ENCODE measurements around the gene KCNH5. TPM values are rescaled to one million over a fixed set of nuclear protein-coding genes. Genes with fewer than 3 reads are reported as not detected.

KCNH5 gene
- total RNA-seq, 2 experiments from 2014 or later: not detected

GRCh38 chr14:62854951-62855350 lies 190.3 kb downstream of the KCNH5 start:
- ChIA-PET CTCF (ENCODE audit: unreplicated experiment) (no interaction called here), POLR2A (no interaction called here)
- no peak overlapping the region for H3K4me2 ChIP-seq (ENCODE audit: low read length)
- no peaks in the 10 kb centered on the region for H3K4me1 ChIP-seq (ENCODE audit: insufficient read depth, low read length, poor library complexity, severe bottlenecking)
- no peaks in the 10 kb centered on the region for H3K9me2 ChIP-seq (ENCODE audit: insufficient read depth, low read length)
- H2AFZ ChIP-seq (ENCODE audit: low read length): no peak overlapping the region
- no TSS peak for BruUV-seq (replicated peaks)
- no peak for TF ChIP-seq CTCF (conservative IDR thresholded peaks at IDR 0.05; ENCODE audit: low read length)
- no peak for TF ChIP-seq EZH2phosphoT487 (IDR thresholded peaks at IDR 0.05; ENCODE audit: borderline replicate concordance, low read depth, low read length)
- DNase-seq (ENCODE audit: low spot score): no peak
- H3K27ac ChIP-seq (ENCODE audit: low read depth, low read length, poor library complexity, severe bottlenecking): no peak overlapping the region
- no peaks in the 10 kb centered on the region for H4K20me1 ChIP-seq (ENCODE audit: insufficient read depth, low read length)
- intact Hi-C loops (cut with micrococcal nuclease; ENCODE audit: unreplicated experiment): no loop called here
- H3K9me3 ChIP-seq (ENCODE audit: low read length): no peaks in the 10 kb centered on the region
- no peak overlapping the region for H3K4me3 ChIP-seq (ENCODE audit: low read depth, low read length, poor library complexity, severe bottlenecking)
- no peaks in the 10 kb centered on the region for H3K36me3 ChIP-seq (ENCODE audit: insufficient read depth, low read length)
- no peaks in the 10 kb centered on the region for H3K79me2 ChIP-seq (ENCODE audit: insufficient read depth, low read depth, low read length)

- no peak for DNase-seq (ENCODE audit: low spot score)
- CTCF ChIA-PET (ENCODE audit: unreplicated experiment): no interaction called here
- H3K27ac ChIP-seq (ENCODE audit: low read depth, low read length, poor library complexity, severe bottlenecking): no peak overlapping the region
- BruUV-seq (replicated peaks): no TSS peak
- TF ChIP-seq CTCF (conservative IDR thresholded peaks at IDR 0.05; ENCODE audit: low read length): no peak
- no peak for TF ChIP-seq EZH2phosphoT487 (IDR thresholded peaks at IDR 0.05; ENCODE audit: borderline replicate concordance, low read depth, low read length)
- intact Hi-C loops (cut with micrococcal nuclease; ENCODE audit: unreplicated experiment): no loop called here
- H3K4me1 ChIP-seq (ENCODE audit: insufficient read depth, low read length, poor library complexity, severe bottlenecking): no peaks in the 10 kb centered on the region
- H3K36me3 ChIP-seq (ENCODE audit: insufficient read depth, low read length): no peaks in the 10 kb centered on the region
- H4K20me1 ChIP-seq (ENCODE audit: insufficient read depth, low read length): no peaks in the 10 kb centered on the region
- no peaks in the 10 kb centered on the region for H3K9me3 ChIP-seq (ENCODE audit: low read length)
- no peak overlapping the region for H3K4me2 ChIP-seq (ENCODE audit: low read length)
- no peak overlapping the region for H3K4me3 ChIP-seq (ENCODE audit: low read depth, low read length, poor library complexity, severe bottlenecking)
- H2AFZ ChIP-seq (ENCODE audit: low read length): no peak overlapping the region
- no peaks in the 10 kb centered on the region for H3K9me2 ChIP-seq (ENCODE audit: insufficient read depth, low read length)
- no peaks in the 10 kb centered on the region for H3K79me2 ChIP-seq (ENCODE audit: insufficient read depth, low read depth, low read length)
- POLR2A ChIA-PET: no interaction called here
Measured at GRCh38 chr14:62847168-62847567, 198.1 kb downstream of the KCNH5 start.

- no peaks in the 10 kb centered on the region for H4K20me1 ChIP-seq (ENCODE audit: insufficient read depth, low read length)
- no peaks in the 10 kb centered on the region for H3K9me3 ChIP-seq (ENCODE audit: low read length)
- no peak overlapping the region for H2AFZ ChIP-seq (ENCODE audit: low read length)
- BruUV-seq (replicated peaks): no TSS peak
- intact Hi-C loops (cut with micrococcal nuclease; ENCODE audit: unreplicated experiment): no loop called here
- TF ChIP-seq CTCF (conservative IDR thresholded peaks at IDR 0.05; ENCODE audit: low read length): no peak
- TF ChIP-seq EZH2phosphoT487 (IDR thresholded peaks at IDR 0.05; ENCODE audit: borderline replicate concordance, low read depth, low read length): no peak
- no peaks in the 10 kb centered on the region for H3K9me2 ChIP-seq (ENCODE audit: insufficient read depth, low read length)
- H3K4me2 ChIP-seq (ENCODE audit: low read length): no peak overlapping the region
- no peak overlapping the region for H3K27ac ChIP-seq (ENCODE audit: low read depth, low read length, poor library complexity, severe bottlenecking)
- DNase-seq (ENCODE audit: low spot score): no peak
- no peaks in the 10 kb centered on the region for H3K79me2 ChIP-seq (ENCODE audit: insufficient read depth, low read depth, low read length)
- no peaks in the 10 kb centered on the region for H3K4me1 ChIP-seq (ENCODE audit: insufficient read depth, low read length, poor library complexity, severe bottlenecking)
- ChIA-PET CTCF (ENCODE audit: unreplicated experiment) (no interaction called here), POLR2A (no interaction called here)
- H3K4me3 ChIP-seq (ENCODE audit: low read depth, low read length, poor library complexity, severe bottlenecking): no peak overlapping the region
- H3K36me3 ChIP-seq (ENCODE audit: insufficient read depth, low read length): no peaks in the 10 kb centered on the region
Measured at GRCh38 chr14:62844546-62844945, 200.7 kb downstream of the KCNH5 start.

All from OCI-LY7 (cell line).